WTC11 (cell line): ENCODE data around the gene CTNNA2. TPM values are rescaled to one million over a fixed set of nuclear protein-coding genes. Genes with fewer than 3 reads are reported as not detected.
A peak's percentile ranks its signal among the peaks of the same experiment; 100 is the strongest.

Experiments used
- ATAC-seq: fragments of 200-7000 bp; cut with Tn5 transposase; 2 replicates; pipeline ENCODE4 v1.10.0; 2021; ENCODE audit warnings: mild to moderate bottlenecking, moderate library complexity
- CTCF ChIA-PET: fragments of 300-600 bp; sonication (Branson Sonifier 250); formaldehyde crosslinking; loops from one replicate; lab custom pipeline; 2021; ENCODE audit warnings: antibody characterized with exemption; lab: Charles Lee
- POLR2A ChIA-PET: fragments of 350-600 bp; sonication (Branson Sonifier 250); formaldehyde crosslinking; loops from one replicate; lab custom pipeline; 2021; ENCODE audit warnings: antibody characterized with exemption; lab: Charles Lee
- DNase-seq: peaks from one replicate; pipeline ENCODE4 v3.0.0; 2021; ENCODE audit warnings: low spot score
- H3K27ac Mint-ChIP-seq: 2 replicates; pipeline ENCODE4 v1.8.0; 2021; ENCODE audit warnings: mixed read lengths
- H3K27me3 Mint-ChIP-seq: 2 replicates; pipeline ENCODE4 v1.8.0; 2021; ENCODE audit warnings: low read depth, mild to moderate bottlenecking, moderate library complexity, mixed read lengths
- H3K36me3 Mint-ChIP-seq: 2 replicates; pipeline ENCODE4 v1.8.0; 2021; ENCODE audit warnings: mixed read lengths
- H3K4me1 Mint-ChIP-seq: 2 replicates; pipeline ENCODE4 v1.8.0; 2022; ENCODE audit warnings: mixed read lengths
- H3K4me3 Mint-ChIP-seq: 2 replicates; pipeline ENCODE4 v1.8.0; 2021; ENCODE audit warnings: mild to moderate bottlenecking, moderate library complexity, mixed read lengths
- H3K9me3 Mint-ChIP-seq: 2 replicates; pipeline ENCODE4 v1.8.0; 2021; ENCODE audit warnings: mixed read lengths
- AFF4 ChIP-seq: sonication (generic); formaldehyde crosslinking; IDR thresholded peaks from 2 replicates; pipeline ENCODE4 v1.8.1; 2023; ENCODE audit warnings: mild to moderate bottlenecking, missing genetic modification reagents, borderline replicate concordance
- ERG ChIP-seq: fragments of 250-450 bp; sonication (Bioruptor Pico); IDR thresholded peaks from 2 replicates; pipeline ENCODE4 v1.8.0; 2021; ENCODE audit warnings: mild to moderate bottlenecking
- FOXP1 ChIP-seq: sonication (generic); formaldehyde crosslinking; IDR thresholded peaks from 2 replicates; pipeline ENCODE4 v1.8.0; 2022; ENCODE audit warnings: missing genetic modification reagents, mild to moderate bottlenecking, moderate library complexity, borderline replicate concordance
- FOXP4 ChIP-seq: sonication (generic); formaldehyde crosslinking; IDR thresholded peaks from 2 replicates; pipeline ENCODE4 v1.8.0; 2022; ENCODE audit warnings: mild to moderate bottlenecking, missing genetic modification reagents
- IRF2 ChIP-seq: sonication (generic); formaldehyde crosslinking; IDR thresholded peaks from 2 replicates; pipeline ENCODE4 v1.8.0; 2022; ENCODE audit warnings: low read depth, missing genetic modification reagents, borderline replicate concordance
- JUN ChIP-seq: sonication (generic); formaldehyde crosslinking; IDR thresholded peaks from 2 replicates; pipeline ENCODE4 v1.8.0; 2023; ENCODE audit warnings: mild to moderate bottlenecking, missing genetic modification reagents
- KAT7 ChIP-seq: sonication (generic); formaldehyde crosslinking; IDR thresholded peaks from 2 replicates; pipeline ENCODE4 v1.8.1; 2023; ENCODE audit warnings: missing genetic modification reagents, mild to moderate bottlenecking, borderline replicate concordance
- NFE2L1 ChIP-seq: sonication (generic); formaldehyde crosslinking; IDR thresholded peaks from 2 replicates; pipeline ENCODE4 v1.8.1; 2023; ENCODE audit warnings: missing genetic modification reagents
- NFYB ChIP-seq: sonication (generic); formaldehyde crosslinking; conservative IDR thresholded peaks from 2 replicates; pipeline ENCODE4 v1.8.0; 2022; ENCODE audit warnings: low read depth, missing genetic modification reagents
- NR1H2 ChIP-seq: sonication (generic); formaldehyde crosslinking; IDR thresholded peaks from 2 replicates; pipeline ENCODE4 v1.9.0; 2021; ENCODE audit warnings: mild to moderate bottlenecking, moderate library complexity, missing genetic modification reagents
- NR3C1 ChIP-seq: sonication (generic); formaldehyde crosslinking; conservative IDR thresholded peaks from 2 replicates; pipeline ENCODE4 v1.8.1; 2023; ENCODE audit warnings: low read depth, mild to moderate bottlenecking, missing genetic modification reagents
- PRRX2 ChIP-seq: fragments of 250-450 bp; sonication (Bioruptor Pico); IDR thresholded peaks from 2 replicates; pipeline ENCODE4 v1.8.0; 2021; ENCODE audit warnings: mild to moderate bottlenecking
- STAT6 ChIP-seq: sonication (generic); formaldehyde crosslinking; conservative IDR thresholded peaks from 2 replicates; pipeline ENCODE4 v1.8.1; 2023; ENCODE audit warnings: mild to moderate bottlenecking, low read depth, missing genetic modification reagents, moderate library complexity
- ZNF425 ChIP-seq: fragments of 250-450 bp; sonication (Bioruptor Pico); conservative IDR thresholded peaks from 2 replicates; pipeline ENCODE4 v1.9.0; 2021; ENCODE audit warnings: mild to moderate bottlenecking
- ZNF512 ChIP-seq: sonication (generic); formaldehyde crosslinking; IDR thresholded peaks from 2 replicates; pipeline ENCODE4 v1.8.1; 2022; ENCODE audit warnings: missing genetic modification reagents, borderline replicate concordance
- total RNA-seq: library from RNA; stranded (reverse); gene quantifications from 3 replicates; pipeline ENCODE4 v1.2.3, GENCODE V29; 2021
- TF ChIP-seq, protein P1 (sequence below): sonication (generic); formaldehyde crosslinking; IDR thresholded peaks from 2 replicates; pipeline ENCODE4 v1.8.1; 2022; ENCODE audit warnings: low read depth, missing genetic modification reagents, borderline replicate concordance
- TF ChIP-seq, protein P2 (sequence below): sonication (generic); formaldehyde crosslinking; IDR thresholded peaks from 2 replicates; pipeline ENCODE4 v1.8.1; 2023; ENCODE audit warnings: mild to moderate bottlenecking, missing genetic modification reagents
- TF ChIP-seq, protein P3 (sequence below): sonication (generic); formaldehyde crosslinking; conservative IDR thresholded peaks from 2 replicates; pipeline ENCODE4 v1.8.1; 2022; ENCODE audit warnings: mild to moderate bottlenecking, missing genetic modification reagents

Gene CTNNA2
- total RNA-seq, 1 experiment from 2014 or later, result 3.8 TPM

DNA sequence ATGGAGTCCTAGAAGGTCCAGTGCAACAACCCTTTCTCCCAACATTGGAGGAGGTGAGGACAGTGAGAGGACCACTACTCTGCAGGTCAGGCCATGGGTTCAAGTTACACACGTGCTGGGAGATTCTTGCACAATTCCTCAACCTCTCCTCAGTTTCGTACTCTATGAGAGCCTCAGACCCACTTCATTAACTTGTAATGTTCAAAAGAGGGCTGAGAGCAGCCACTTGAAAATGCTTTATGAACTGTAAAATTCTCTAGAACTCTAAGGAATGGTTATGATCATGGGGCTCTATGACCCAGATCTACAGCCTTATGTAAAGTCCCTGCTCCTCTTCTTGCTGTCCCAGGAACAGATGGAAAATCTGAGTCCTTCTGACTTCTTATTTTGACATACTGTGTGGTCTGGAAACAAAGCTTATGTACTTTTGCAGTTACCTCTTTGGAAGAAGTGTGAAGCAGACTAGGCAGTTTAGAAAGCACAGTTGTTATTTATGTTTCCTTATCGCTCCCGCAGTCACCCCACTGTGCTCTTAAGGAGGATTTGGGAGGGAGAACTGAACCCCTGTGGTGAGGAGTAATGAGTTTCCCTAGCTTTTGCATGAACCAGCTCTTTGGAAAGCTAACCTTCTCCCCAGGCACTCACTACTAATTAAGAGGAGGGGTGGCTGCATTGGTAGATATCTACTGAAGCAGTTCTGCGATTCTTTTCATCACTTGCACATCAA is 495.1 kb downstream of the CTNNA2 start:
- Mint-ChIP-seq H3K4me1 (peaks cover 27% of the 10 kb centered on the region), H3K4me3 (peak overlapping the region; percentile 0; the same call in 1 of the 2 replicates), H3K27ac (no peak overlapping the region), H3K27me3 (peaks cover 95% of the 10 kb centered on the region), H3K9me3 (no peaks in the 10 kb centered on the region), H3K36me3 (no peaks in the 10 kb centered on the region)
- peak; percentile 87 for ATAC-seq
- DNase-seq, result no peak
- ChIA-PET CTCF (interaction anchor here (1.0 kb wide), 1 partner anchor 27 kb away, joined by 3 read pairs; no protein-coding TSS in a partner anchor), POLR2A (no interaction called here)
- TF ChIP-seq STAT6 (CRISPR knock-in tag) (no peak), PRRX2 (CRISPR knock-in tag) (no peak), FOXP1 (CRISPR knock-in tag) (no peak), ZNF512 (CRISPR knock-in tag) (no peak), NR1H2 (CRISPR knock-in tag) (no peak), FOXP4 (CRISPR knock-in tag) (no peak; the same call in 1 of the 2 replicates), ZNF425 (no peak), AFF4 (no peak), JUN (CRISPR knock-in tag) (no peak), ERG (CRISPR knock-in tag) (no peak), NFE2L1 (CRISPR knock-in tag) (no peak), NR3C1 (CRISPR knock-in tag) (no peak), KAT7 (no peak), IRF2 (CRISPR knock-in tag) (no peak), NFYB (CRISPR knock-in tag) (no peak)
- TF ChIP-seq, protein P1, sequence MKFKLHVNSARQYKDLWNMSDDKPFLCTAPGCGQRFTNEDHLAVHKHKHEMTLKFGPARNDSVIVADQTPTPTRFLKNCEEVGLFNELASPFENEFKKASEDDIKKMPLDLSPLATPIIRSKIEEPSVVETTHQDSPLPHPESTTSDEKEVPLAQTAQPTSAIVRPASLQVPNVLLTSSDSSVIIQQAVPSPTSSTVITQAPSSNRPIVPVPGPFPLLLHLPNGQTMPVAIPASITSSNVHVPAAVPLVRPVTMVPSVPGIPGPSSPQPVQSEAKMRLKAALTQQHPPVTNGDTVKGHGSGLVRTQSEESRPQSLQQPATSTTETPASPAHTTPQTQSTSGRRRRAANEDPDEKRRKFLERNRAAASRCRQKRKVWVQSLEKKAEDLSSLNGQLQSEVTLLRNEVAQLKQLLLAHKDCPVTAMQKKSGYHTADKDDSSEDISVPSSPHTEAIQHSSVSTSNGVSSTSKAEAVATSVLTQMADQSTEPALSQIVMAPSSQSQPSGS, result no peak
- TF ChIP-seq, protein P2, sequence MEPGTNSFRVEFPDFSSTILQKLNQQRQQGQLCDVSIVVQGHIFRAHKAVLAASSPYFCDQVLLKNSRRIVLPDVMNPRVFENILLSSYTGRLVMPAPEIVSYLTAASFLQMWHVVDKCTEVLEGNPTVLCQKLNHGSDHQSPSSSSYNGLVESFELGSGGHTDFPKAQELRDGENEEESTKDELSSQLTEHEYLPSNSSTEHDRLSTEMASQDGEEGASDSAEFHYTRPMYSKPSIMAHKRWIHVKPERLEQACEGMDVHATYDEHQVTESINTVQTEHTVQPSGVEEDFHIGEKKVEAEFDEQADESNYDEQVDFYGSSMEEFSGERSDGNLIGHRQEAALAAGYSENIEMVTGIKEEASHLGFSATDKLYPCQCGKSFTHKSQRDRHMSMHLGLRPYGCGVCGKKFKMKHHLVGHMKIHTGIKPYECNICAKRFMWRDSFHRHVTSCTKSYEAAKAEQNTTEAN (CRISPR knock-in tag), result peak; percentile 44; the same call in 1 of the 2 replicates
- TF ChIP-seq, protein P3, sequence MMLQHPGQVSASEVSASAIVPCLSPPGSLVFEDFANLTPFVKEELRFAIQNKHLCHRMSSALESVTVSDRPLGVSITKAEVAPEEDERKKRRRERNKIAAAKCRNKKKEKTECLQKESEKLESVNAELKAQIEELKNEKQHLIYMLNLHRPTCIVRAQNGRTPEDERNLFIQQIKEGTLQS (CRISPR knock-in tag), result no peak
